HepG2 (cell line): ENCODE data around the gene HYCC2. TPM values are rescaled to one million over a fixed set of nuclear protein-coding genes. Genes with fewer than 3 reads are reported as not detected.

Source experiments
- CREM ChIP-seq, 2 experiments: sonication (generic) in 1 of 2; formaldehyde crosslinking in 1 of 2; IDR thresholded peaks; 2 replicates each; pipeline versions ENCODE4 v1.4.0 to v1.6.1; 2016 to 2020; ENCODE audit warnings: antibody characterized with exemption in 1 of 2, mild to moderate bottlenecking in 1 of 2, missing genetic modification reagents in 1 of 2
- FOXA3 ChIP-seq: IDR thresholded peaks from 2 replicates; pipeline ENCODE4 v1.6.1; 2016; ENCODE audit warnings: missing genetic modification reagents, missing compliant biosample characterization
- GATA4 ChIP-seq: sonication (generic); IDR thresholded peaks from 2 replicates; pipeline ENCODE4 v1.6.1; 2016; ENCODE audit warnings: antibody characterized with exemption, low read depth, borderline replicate concordance
- IRX3 ChIP-seq: sonication (generic); formaldehyde crosslinking; IDR thresholded peaks from 2 replicates; pipeline ENCODE4 v1.8.1; 2023; ENCODE audit warnings: mild to moderate bottlenecking, low read depth, missing genetic modification reagents, borderline replicate concordance
- JARID2 ChIP-seq: sonication (generic); formaldehyde crosslinking; IDR thresholded peaks from 2 replicates; pipeline ENCODE4 v1.8.1; 2023; ENCODE audit warnings: missing genetic modification reagents, inconsistent platforms; ENCODE audit not compliant: insufficient replicate concordance
- PHF21A ChIP-seq: sonication (generic); formaldehyde crosslinking; IDR thresholded peaks from 2 replicates; pipeline ENCODE4 v1.5.0; 2020; ENCODE audit warnings: mild to moderate bottlenecking, missing genetic modification reagents
- PPARG ChIP-seq: conservative IDR thresholded peaks from 2 replicates; pipeline ENCODE4 v1.6.1; 2016; ENCODE audit warnings: missing biosample characterization, missing genetic modification reagents
- RARA ChIP-seq: IDR thresholded peaks from 2 replicates; pipeline ENCODE4 v1.6.1; 2016; ENCODE audit warnings: missing genetic modification reagents, missing compliant biosample characterization
- SOX6 ChIP-seq, 2 experiments: fragments of 450-650 bp in 1 of 2; sonication (generic) in 1 of 2; formaldehyde crosslinking in 1 of 2; IDR thresholded peaks; 2 replicates each; pipeline versions ENCODE4 v1.4.0 to v1.6.1; 2017 to 2020; ENCODE audit warnings: antibody characterized with exemption in 1 of 2, mild to moderate bottlenecking in 1 of 2, missing genetic modification reagents in 1 of 2
- SP140L ChIP-seq: sonication (generic); formaldehyde crosslinking; IDR thresholded peaks from 2 replicates; pipeline ENCODE4 v1.4.0; 2020; ENCODE audit warnings: missing genetic modification reagents, borderline replicate concordance
- ZNF256 ChIP-seq: sonication (generic); formaldehyde crosslinking; conservative IDR thresholded peaks from 2 replicates; pipeline ENCODE4 v1.4.0; 2020; ENCODE audit warnings: missing genetic modification reagents
- ZNF75D ChIP-seq: sonication (generic); formaldehyde crosslinking; IDR thresholded peaks from 2 replicates; pipeline ENCODE4 v1.8.1; 2023; ENCODE audit warnings: missing genetic modification reagents, mild to moderate bottlenecking, borderline replicate concordance
- ZNF850 ChIP-seq: sonication (generic); formaldehyde crosslinking; conservative IDR thresholded peaks from 2 replicates; pipeline ENCODE4 v1.9.0; 2021; ENCODE audit warnings: mild to moderate bottlenecking, missing genetic modification reagents
- polyA plus RNA-seq, 8 experiments: library from polyadenylated mRNA; depleted of rRNA in 3 of 8; stranded (reverse) in 7 of 8; unstranded in 1 of 8; fragments of >200 nt; fragmentation: Illumina TruSeq in 4 of 8; extraction: Trizol in 4 of 8; gene quantifications; 2 replicates each; pipeline versions ENCODE4 v1.2.1 to v1.2.3, GENCODE V29; 2011 to 2016; ENCODE audit warnings: low read depth in 4 of 8, missing spikeins in 1 of 8, mixed read lengths in 1 of 8; ENCODE audit not compliant: insufficient read depth in 1 of 8
- total RNA-seq, 5 experiments: library from RNA; depleted of rRNA; stranded (reverse); fragments of >200 nt; fragmentation: Illumina TruSeq; extraction: Trizol; gene quantifications; 2 replicates each; pipeline ENCODE4 v1.2.3, GENCODE V29; 2016; ENCODE audit warnings: low read depth in 1 of 5
- TF ChIP-seq, protein P1 (sequence below): sonication (generic); formaldehyde crosslinking; IDR thresholded peaks from 2 replicates; pipeline ENCODE4 v1.4.0; 2020; ENCODE audit warnings: missing genetic modification reagents
- TF ChIP-seq, protein P2 (sequence below): sonication (generic); formaldehyde crosslinking; IDR thresholded peaks from 2 replicates; pipeline ENCODE4 v1.8.0; 2022; ENCODE audit warnings: mild to moderate bottlenecking, missing genetic modification reagents; ENCODE audit not compliant: insufficient replicate concordance
- TF ChIP-seq, protein P3 (sequence below): sonication (generic); formaldehyde crosslinking; IDR thresholded peaks from 2 replicates; pipeline ENCODE4 v1.4.0; 2020; ENCODE audit warnings: mild to moderate bottlenecking, missing genetic modification reagents
- TF ChIP-seq, protein P4 (sequence below): IDR thresholded peaks from 2 replicates; pipeline ENCODE4 v1.6.1; 2016
- TF ChIP-seq, protein P5 (sequence below): IDR thresholded peaks from 2 replicates; pipeline ENCODE4 v1.6.1; 2016; ENCODE audit warnings: low read depth, missing genetic modification reagents, missing compliant biosample characterization

The HYCC2 gene
- total and polyA plus RNA-seq, 2 of the 13 experiments (the other 11 are each of a cell fraction or from before 2014, with no cell fraction given): 4.7 to 13.9 TPM

DNA sequence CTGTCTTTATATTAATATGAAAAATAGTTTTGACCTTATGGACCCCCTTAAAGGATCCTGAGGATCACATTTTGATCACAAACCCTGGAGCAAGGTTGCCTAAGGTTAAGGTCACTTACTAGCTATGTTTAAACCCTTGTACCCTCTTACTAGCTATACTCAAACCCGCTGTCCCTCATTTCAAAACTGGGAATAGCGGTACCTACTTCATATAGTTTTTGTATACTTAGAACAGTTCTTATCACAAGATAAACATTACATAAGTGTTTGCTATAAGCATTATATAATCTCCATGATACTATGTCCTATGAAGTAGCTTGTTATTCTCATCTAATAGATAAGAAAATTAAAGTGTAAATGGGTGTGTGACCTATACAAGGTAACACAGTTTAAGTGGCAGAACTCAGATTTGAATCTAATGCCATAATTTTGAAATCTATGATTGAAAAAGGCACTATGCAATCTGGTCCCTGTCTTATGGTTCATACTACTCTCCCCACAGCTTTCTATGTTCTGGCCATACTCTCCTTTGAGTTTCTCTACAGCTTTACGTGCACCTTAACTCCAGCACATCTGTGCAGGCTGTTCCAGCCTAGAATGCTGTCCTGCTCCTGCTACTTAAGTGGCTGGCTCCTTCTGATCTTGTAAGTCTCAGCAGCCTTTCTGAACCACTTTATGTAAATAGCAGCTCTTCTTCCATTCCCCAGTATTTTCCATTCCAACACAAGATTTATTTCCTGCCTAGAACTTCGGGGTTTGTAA lies 30.4 kb downstream of the HYCC2 start (continued):
- TF ChIP-seq, protein P1, sequence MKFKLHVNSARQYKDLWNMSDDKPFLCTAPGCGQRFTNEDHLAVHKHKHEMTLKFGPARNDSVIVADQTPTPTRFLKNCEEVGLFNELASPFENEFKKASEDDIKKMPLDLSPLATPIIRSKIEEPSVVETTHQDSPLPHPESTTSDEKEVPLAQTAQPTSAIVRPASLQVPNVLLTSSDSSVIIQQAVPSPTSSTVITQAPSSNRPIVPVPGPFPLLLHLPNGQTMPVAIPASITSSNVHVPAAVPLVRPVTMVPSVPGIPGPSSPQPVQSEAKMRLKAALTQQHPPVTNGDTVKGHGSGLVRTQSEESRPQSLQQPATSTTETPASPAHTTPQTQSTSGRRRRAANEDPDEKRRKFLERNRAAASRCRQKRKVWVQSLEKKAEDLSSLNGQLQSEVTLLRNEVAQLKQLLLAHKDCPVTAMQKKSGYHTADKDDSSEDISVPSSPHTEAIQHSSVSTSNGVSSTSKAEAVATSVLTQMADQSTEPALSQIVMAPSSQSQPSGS (CRISPR knock-in tag): peak; percentile 24; the same call in 1 of the 2 replicates
- TF ChIP-seq PHF21A (CRISPR knock-in tag) (no peak), SP140L (CRISPR knock-in tag) (no peak), IRX3 (CRISPR knock-in tag) (no peak), RARA (CRISPR knock-in tag) (peak; percentile 76), GATA4 (peak; percentile 40; the same call in 1 of the 2 replicates), PPARG (CRISPR knock-in tag) (peak; percentile 73; the same call in 1 of the 2 replicates), JARID2 (no peak), SOX6 (IDR thresholded peaks at IDR 0.05) (no peak), SOX6 (CRISPR knock-in tag; IDR thresholded peaks at IDR 0.05) (peak; percentile 76; the same call in 1 of the 2 replicates), FOXA3 (CRISPR knock-in tag) (peak; percentile 76), ZNF850 (CRISPR knock-in tag) (no peak), CREM (IDR thresholded peaks at IDR 0.05) (peak; percentile 43; the same call in 1 of the 2 replicates), CREM (CRISPR knock-in tag; IDR thresholded peaks at IDR 0.05) (no peak), ZNF256 (CRISPR knock-in tag) (no peak), ZNF75D (CRISPR knock-in tag) (no peak)
- TF ChIP-seq, protein P2, sequence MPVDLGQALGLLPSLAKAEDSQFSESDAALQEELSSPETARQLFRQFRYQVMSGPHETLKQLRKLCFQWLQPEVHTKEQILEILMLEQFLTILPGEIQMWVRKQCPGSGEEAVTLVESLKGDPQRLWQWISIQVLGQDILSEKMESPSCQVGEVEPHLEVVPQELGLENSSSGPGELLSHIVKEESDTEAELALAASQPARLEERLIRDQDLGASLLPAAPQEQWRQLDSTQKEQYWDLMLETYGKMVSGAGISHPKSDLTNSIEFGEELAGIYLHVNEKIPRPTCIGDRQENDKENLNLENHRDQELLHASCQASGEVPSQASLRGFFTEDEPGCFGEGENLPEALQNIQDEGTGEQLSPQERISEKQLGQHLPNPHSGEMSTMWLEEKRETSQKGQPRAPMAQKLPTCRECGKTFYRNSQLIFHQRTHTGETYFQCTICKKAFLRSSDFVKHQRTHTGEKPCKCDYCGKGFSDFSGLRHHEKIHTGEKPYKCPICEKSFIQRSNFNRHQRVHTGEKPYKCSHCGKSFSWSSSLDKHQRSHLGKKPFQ: no peak
- TF ChIP-seq, protein P3, sequence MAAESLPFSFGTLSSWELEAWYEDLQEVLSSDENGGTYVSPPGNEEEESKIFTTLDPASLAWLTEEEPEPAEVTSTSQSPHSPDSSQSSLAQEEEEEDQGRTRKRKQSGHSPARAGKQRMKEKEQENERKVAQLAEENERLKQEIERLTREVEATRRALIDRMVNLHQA (CRISPR knock-in tag): no peak
- TF ChIP-seq, protein P4, sequence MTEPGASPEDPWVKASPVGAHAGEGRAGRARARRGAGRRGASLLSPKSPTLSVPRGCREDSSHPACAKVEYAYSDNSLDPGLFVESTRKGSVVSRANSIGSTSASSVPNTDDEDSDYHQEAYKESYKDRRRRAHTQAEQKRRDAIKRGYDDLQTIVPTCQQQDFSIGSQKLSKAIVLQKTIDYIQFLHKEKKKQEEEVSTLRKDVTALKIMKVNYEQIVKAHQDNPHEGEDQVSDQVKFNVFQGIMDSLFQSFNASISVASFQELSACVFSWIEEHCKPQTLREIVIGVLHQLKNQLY (CRISPR knock-in tag): peak; percentile 59; the same call in 1 of the 2 replicates
- TF ChIP-seq, protein P5, sequence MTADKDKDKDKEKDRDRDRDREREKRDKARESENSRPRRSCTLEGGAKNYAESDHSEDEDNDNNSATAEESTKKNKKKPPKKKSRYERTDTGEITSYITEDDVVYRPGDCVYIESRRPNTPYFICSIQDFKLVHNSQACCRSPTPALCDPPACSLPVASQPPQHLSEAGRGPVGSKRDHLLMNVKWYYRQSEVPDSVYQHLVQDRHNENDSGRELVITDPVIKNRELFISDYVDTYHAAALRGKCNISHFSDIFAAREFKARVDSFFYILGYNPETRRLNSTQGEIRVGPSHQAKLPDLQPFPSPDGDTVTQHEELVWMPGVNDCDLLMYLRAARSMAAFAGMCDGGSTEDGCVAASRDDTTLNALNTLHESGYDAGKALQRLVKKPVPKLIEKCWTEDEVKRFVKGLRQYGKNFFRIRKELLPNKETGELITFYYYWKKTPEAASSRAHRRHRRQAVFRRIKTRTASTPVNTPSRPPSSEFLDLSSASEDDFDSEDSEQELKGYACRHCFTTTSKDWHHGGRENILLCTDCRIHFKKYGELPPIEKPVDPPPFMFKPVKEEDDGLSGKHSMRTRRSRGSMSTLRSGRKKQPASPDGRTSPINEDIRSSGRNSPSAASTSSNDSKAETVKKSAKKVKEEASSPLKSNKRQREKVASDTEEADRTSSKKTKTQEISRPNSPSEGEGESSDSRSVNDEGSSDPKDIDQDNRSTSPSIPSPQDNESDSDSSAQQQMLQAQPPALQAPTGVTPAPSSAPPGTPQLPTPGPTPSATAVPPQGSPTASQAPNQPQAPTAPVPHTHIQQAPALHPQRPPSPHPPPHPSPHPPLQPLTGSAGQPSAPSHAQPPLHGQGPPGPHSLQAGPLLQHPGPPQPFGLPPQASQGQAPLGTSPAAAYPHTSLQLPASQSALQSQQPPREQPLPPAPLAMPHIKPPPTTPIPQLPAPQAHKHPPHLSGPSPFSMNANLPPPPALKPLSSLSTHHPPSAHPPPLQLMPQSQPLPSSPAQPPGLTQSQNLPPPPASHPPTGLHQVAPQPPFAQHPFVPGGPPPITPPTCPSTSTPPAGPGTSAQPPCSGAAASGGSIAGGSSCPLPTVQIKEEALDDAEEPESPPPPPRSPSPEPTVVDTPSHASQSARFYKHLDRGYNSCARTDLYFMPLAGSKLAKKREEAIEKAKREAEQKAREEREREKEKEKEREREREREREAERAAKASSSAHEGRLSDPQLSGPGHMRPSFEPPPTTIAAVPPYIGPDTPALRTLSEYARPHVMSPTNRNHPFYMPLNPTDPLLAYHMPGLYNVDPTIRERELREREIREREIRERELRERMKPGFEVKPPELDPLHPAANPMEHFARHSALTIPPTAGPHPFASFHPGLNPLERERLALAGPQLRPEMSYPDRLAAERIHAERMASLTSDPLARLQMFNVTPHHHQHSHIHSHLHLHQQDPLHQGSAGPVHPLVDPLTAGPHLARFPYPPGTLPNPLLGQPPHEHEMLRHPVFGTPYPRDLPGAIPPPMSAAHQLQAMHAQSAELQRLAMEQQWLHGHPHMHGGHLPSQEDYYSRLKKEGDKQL: peak; percentile 67; the same call in 1 of the 2 replicates
